Transverse colon (tissue), 4 donors: ENCODE data around the gene PDK3.

ENCODE experiments used
- EP300 ChIP-seq: sonication (generic); formaldehyde crosslinking; IDR thresholded peaks from one replicate; pipeline ENCODE4 v1.6.1; 2017; ENCODE audit warnings: antibody characterized with exemption, low read depth
- POLR2A ChIP-seq: fragments of 450-650 bp; IDR thresholded peaks from one replicate; pipeline ENCODE4 v1.6.1; 2016; ENCODE audit warnings: antibody characterized with exemption, mild to moderate bottlenecking, moderate library complexity
- POLR2AphosphoS5 ChIP-seq, 3 donors: sonication (generic); formaldehyde crosslinking; IDR thresholded peaks; one replicate each; pipeline ENCODE4 v1.6.1; 2016; ENCODE audit warnings: antibody characterized with exemption in 3 of 3
- TF ChIP-seq, protein P1 (sequence below), 5 experiments: fragments of 200-600 bp in 3 of 5; fragments of 450-650 bp in 2 of 5; sonication (generic) in 3 of 5; IDR thresholded peaks; 1 replicate in 2 of 5; 2 replicates in 3 of 5; pipeline ENCODE4 v1.5.1; 2016 to 2017; ENCODE audit warnings: antibody characterized with exemption in 5 of 5, inconsistent platforms in 3 of 5, mild to moderate bottlenecking in 2 of 5, moderate library complexity in 1 of 5

- TF ChIP-seq, protein P1, sequence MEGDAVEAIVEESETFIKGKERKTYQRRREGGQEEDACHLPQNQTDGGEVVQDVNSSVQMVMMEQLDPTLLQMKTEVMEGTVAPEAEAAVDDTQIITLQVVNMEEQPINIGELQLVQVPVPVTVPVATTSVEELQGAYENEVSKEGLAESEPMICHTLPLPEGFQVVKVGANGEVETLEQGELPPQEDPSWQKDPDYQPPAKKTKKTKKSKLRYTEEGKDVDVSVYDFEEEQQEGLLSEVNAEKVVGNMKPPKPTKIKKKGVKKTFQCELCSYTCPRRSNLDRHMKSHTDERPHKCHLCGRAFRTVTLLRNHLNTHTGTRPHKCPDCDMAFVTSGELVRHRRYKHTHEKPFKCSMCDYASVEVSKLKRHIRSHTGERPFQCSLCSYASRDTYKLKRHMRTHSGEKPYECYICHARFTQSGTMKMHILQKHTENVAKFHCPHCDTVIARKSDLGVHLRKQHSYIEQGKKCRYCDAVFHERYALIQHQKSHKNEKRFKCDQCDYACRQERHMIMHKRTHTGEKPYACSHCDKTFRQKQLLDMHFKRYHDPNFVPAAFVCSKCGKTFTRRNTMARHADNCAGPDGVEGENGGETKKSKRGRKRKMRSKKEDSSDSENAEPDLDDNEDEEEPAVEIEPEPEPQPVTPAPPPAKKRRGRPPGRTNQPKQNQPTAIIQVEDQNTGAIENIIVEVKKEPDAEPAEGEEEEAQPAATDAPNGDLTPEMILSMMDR (IDR thresholded peaks at IDR 0.05): no peak
- no peak for TF ChIP-seq EP300
- no peak for TF ChIP-seq POLR2A
- TF ChIP-seq POLR2AphosphoS5 (IDR thresholded peaks at IDR 0.05): no peak
These were observed 39.3 kb upstream of the PDK3 start for GRCh38 chrX:24425806-24426205.
